GM13976 (cell line): Measurements from ENCODE around the gene NBPF14.
A peak's percentile ranks its signal among the peaks of the same experiment; 100 is the strongest.
"Not testable (repeated sequence)": the region's sequence is repeated elsewhere in the genome, so short reads cannot be mapped to it uniquely, and the experiment has no call there.

Experiments
- DNase-seq: peaks from one replicate; pipeline ENCODE4 v3.0.0; 2012; ENCODE audit warnings: low spot score
- in situ Hi-C: fragments of 300-500 bp; cut with MboI; formaldehyde crosslinking; loops from one replicate; pipeline ENCODE4 v1.12.0; 2022; ENCODE audit warnings: low sequenced_read_pairs, mixed read lengths, inconsistent platforms; ENCODE audit not compliant: unreplicated experiment

The NBPF14 gene

GRCh38 chr1:148595911-148596310 is at the start of gene NBPF14:
Gene NBPF14 (minus strand): TSS chr1:148596011. CDS start chr1:148595717, 294 bp downstream.
- DNase-seq, in situ Hi-C loops: not testable (repeated sequence)

- in situ Hi-C loops, DNase-seq: not testable (repeated sequence)
Measured at GRCh38 chr1:148625451-148625850, 29.6 kb upstream of the NBPF14 start.

GRCh38 chr1:148618216-148618615 is 22.4 kb upstream of the NBPF14 start:
- DNase-seq, in situ Hi-C loops: not testable (repeated sequence)

- in situ Hi-C loops, DNase-seq: not testable (repeated sequence)
Measured at GRCh38 chr1:148605266-148605665, 9.5 kb upstream of the NBPF14 start.

GRCh38 chr1:148595360-148595759 is 451 bp downstream of the NBPF14 start:
- in situ Hi-C loops, DNase-seq: not testable (repeated sequence)

- in situ Hi-C loops: not testable (repeated sequence)
Measured at GRCh38 chr1:148591098-148591497, 4.7 kb downstream of the NBPF14 start.

GRCh38 chr1:148532158-148532557 is 63.7 kb downstream of the NBPF14 start:
- DNase-seq, in situ Hi-C loops: not testable (repeated sequence)

More at GRCh38 chr1:148591098-148591497, 4.7 kb downstream of the NBPF14 start:
- not testable (repeated sequence) for DNase-seq

- in situ Hi-C loops, DNase-seq: not testable (repeated sequence)
Measured at GRCh38 chr1:148529101-148529567, 66.7 kb downstream of the NBPF14 start.

GRCh38 chr1:148528591-148528990 is 67.2 kb downstream of the NBPF14 start:
- DNase-seq, in situ Hi-C loops: not testable (repeated sequence)

- DNase-seq, in situ Hi-C loops: not testable (repeated sequence)
Measured at GRCh38 chr1:148526587-148526986, 69.2 kb downstream of the NBPF14 start.

- in situ Hi-C loops, DNase-seq: not testable (repeated sequence)
Measured at GRCh38 chr1:148523205-148524144, 72.3 kb downstream of the NBPF14 start.

GRCh38 chr1:148522561-148523204 is 73.1 kb downstream of the NBPF14 start:
- peak; percentile 80 for DNase-seq
- in situ Hi-C loops: not testable (repeated sequence)

GRCh38 chr1:148522072-148522471 is 73.7 kb downstream of the NBPF14 start:
- DNase-seq, in situ Hi-C loops: not testable (repeated sequence)

- in situ Hi-C loops, DNase-seq: not testable (repeated sequence)
Measured at GRCh38 chr1:148514310-148514709, 81.5 kb downstream of the NBPF14 start.

- in situ Hi-C loops, DNase-seq: not testable (repeated sequence)
Measured at GRCh38 chr1:148512571-148513184, 83.1 kb downstream of the NBPF14 start.

- DNase-seq, in situ Hi-C loops: not testable (repeated sequence)
Measured at GRCh38 chr1:148493933-148494332, 101.9 kb downstream of the NBPF14 start.

- in situ Hi-C loops, DNase-seq: not testable (repeated sequence)
Measured at GRCh38 chr1:148483029-148483428, 112.8 kb downstream of the NBPF14 start, which contains the start of gene PPIAL4G. Gene PPIAL4G (minus strand): TSS chr1:148483302. CDS start chr1:148483252, 50 bp downstream.
